ENCODE measurements around the gene RETN.

GRCh38 chr19:7661744-7662538 is 6.9 kb upstream of the RETN start:
- TF ChIP-seq TAF1 (IDR thresholded peaks at IDR 0.05; ENCODE audit: borderline replicate concordance, low read depth, low read length) (no peak), POLR2A (IDR thresholded peaks at IDR 0.05; ENCODE audit: low read depth, low read length) (no peak)

Measured in GM12892 (cell line).